ENCODE data around the gene KRTAP4-6.
"Not testable (repeated sequence)": the region's sequence is repeated elsewhere in the genome, so short reads cannot be mapped to it uniquely, and the experiment has no call there.

Gene KRTAP4-6

GRCh38 chr17:41125064-41125463 is 15.3 kb downstream of the KRTAP4-6 start:
- DNase-seq (ENCODE audit: low read depth) = no peak
- TF ChIP-seq CTCF (conservative IDR thresholded peaks at IDR 0.05; ENCODE audit: low read length) = no peak
- H3K4me3 ChIP-seq (ENCODE audit: low read length) = no peak overlapping the region

GRCh38 chr17:41123991-41124371 is 16.4 kb downstream of the KRTAP4-6 start, which contains the start of gene KRTAP4-12:
Gene KRTAP4-12 (minus strand): TSS chr17:41124182. CDS start chr17:41124122, 60 bp downstream.
- not testable (repeated sequence) for DNase-seq (ENCODE audit: low read depth); H3K4me3 ChIP-seq (ENCODE audit: low read length)

GRCh38 chr17:41123292-41123990 is 16.9 kb downstream of the KRTAP4-6 start:
- H3K4me3 ChIP-seq (ENCODE audit: low read length); DNase-seq (ENCODE audit: low read depth): not testable (repeated sequence)

GRCh38 chr17:41121742-41122141 is 18.6 kb downstream of the KRTAP4-6 start:
- DNase-seq (ENCODE audit: low read depth) = no peak
- TF ChIP-seq CTCF (conservative IDR thresholded peaks at IDR 0.05; ENCODE audit: low read length) = no peak
- H3K4me3 ChIP-seq (ENCODE audit: low read length) = no peak overlapping the region

- DNase-seq (ENCODE audit: low read depth); H3K4me3 ChIP-seq (ENCODE audit: low read length): not testable (repeated sequence)
Observed at GRCh38 chr17:41119696-41120690, 20.4 kb downstream of the KRTAP4-6 start.

- no peak for TF ChIP-seq CTCF (conservative IDR thresholded peaks at IDR 0.05; ENCODE audit: low read length)
Observed at GRCh38 chr17:41118721-41119120, 21.6 kb downstream of the KRTAP4-6 start.

GRCh38 chr17:41117846-41118386 is 22.4 kb downstream of the KRTAP4-6 start, which contains the start of gene KRTAP4-11:
Gene KRTAP4-11 (minus strand): TSS chr17:41118373. CDS start chr17:41118315, 58 bp downstream.
- not testable (repeated sequence) for DNase-seq (ENCODE audit: low read depth); H3K4me3 ChIP-seq (ENCODE audit: low read length)

More at GRCh38 chr17:41118721-41119120, 21.6 kb downstream of the KRTAP4-6 start:
- no peak for DNase-seq (ENCODE audit: low read depth)
- no peak overlapping the region for H3K4me3 ChIP-seq (ENCODE audit: low read length)

GRCh38 chr17:41116297-41116696 is 24.0 kb downstream of the KRTAP4-6 start:
- no peak for TF ChIP-seq CTCF (conservative IDR thresholded peaks at IDR 0.05; ENCODE audit: low read length)
- no peak overlapping the region for H3K4me3 ChIP-seq (ENCODE audit: low read length)
- no peak for DNase-seq (ENCODE audit: low read depth)
